Measurements from ENCODE around the gene BCAS4.

- no peak for TF ChIP-seq POLR2A (IDR thresholded peaks at IDR 0.05; ENCODE audit: low read depth, low read length)
- TF ChIP-seq POLR2AphosphoS5 (IDR thresholded peaks at IDR 0.05; ENCODE audit: low read depth, low read length), result no peak
- TF ChIP-seq TAF1 (IDR thresholded peaks at IDR 0.05; ENCODE audit: low read depth, low read length), result no peak
- TF ChIP-seq PAX5 (IDR thresholded peaks at IDR 0.05; ENCODE audit: insufficient read depth, low read length, severe bottlenecking), result no peak
- no peak for TF ChIP-seq POU2F2 (IDR thresholded peaks at IDR 0.05; ENCODE audit: low read depth, low read length)
- no peak for TF ChIP-seq SPI1 (IDR thresholded peaks at IDR 0.05; ENCODE audit: low read depth, low read length)
Measured at GRCh38 chr20:50758992-50759391, 35.9 kb upstream of the BCAS4 start.
